HCT116 (cell line): ENCODE measurements around the gene SUPT3H. TPM values are rescaled to one million over a fixed set of nuclear protein-coding genes. Genes with fewer than 3 reads are reported as not detected.

Experiments used
- ATAC-seq: fragments of 200-7000 bp; cut with Tn5 transposase; 2 replicates; pipeline ENCODE4 v1.9.1; 2020; ENCODE audit warnings: mild to moderate bottlenecking, moderate library complexity
- BruUV-seq: library from RNA; stranded (reverse); fragments of 400-500 nt; replicated peaks from 2 replicates; lab custom pipeline; 2021; lab: Mats Ljungman, UMichigan
- CTCF ChIA-PET: fragments of 300-600 bp; sonication (Branson Sonifier 250); formaldehyde crosslinking; loops from one replicate; lab custom pipeline; 2021; ENCODE audit warnings: antibody characterized with exemption; lab: Charles Lee
- POLR2A ChIA-PET: fragments of 300-600, 350-600 bp; sonication (Branson Sonifier 250); formaldehyde crosslinking; loops from one replicate; lab custom pipeline; 2021; ENCODE audit warnings: antibody characterized with exemption; lab: Charles Lee
- RAD21 ChIA-PET, 2 experiments: fragments of 300-600 bp; sonication (Branson Sonifier 250); formaldehyde crosslinking; loops; one replicate each; lab custom pipeline; 2023; ENCODE audit warnings: low total read pairs in 2 of 2; ENCODE audit not compliant: uncharacterized antibody in 2 of 2, unreplicated experiment in 2 of 2, low non-redundant PET in 1 of 2; lab: Charles Lee
- DNase-seq: peaks from one replicate; pipeline ENCODE4 v3.0.0-alpha.2; 2010; ENCODE audit warnings: low read depth, low spot score
- H2AFZ ChIP-seq: fragments of 200-600 bp; shearing (Covaris generic), sonication (generic); 2 replicates; pipeline ENCODE4 v1.6.1; 2017; ENCODE audit warnings: low read depth, mixed run types, mixed read lengths, antibody characterized with exemption, low read length; ENCODE audit not compliant: poor library complexity, severe bottlenecking
- H3K27ac ChIP-seq: 2 replicates; pipeline ENCODE4 v1.5.1; 2012; ENCODE audit warnings: low read depth, low read length
- H3K27me3 ChIP-seq: fragments of 200-600 bp; sonication (generic); 2 replicates; pipeline ENCODE4 v1.6.1; 2016; ENCODE audit warnings: mixed run types, low read length, mixed read lengths; ENCODE audit not compliant: insufficient read depth
- H3K36me3 ChIP-seq, 2 experiments: fragments of 200-500 bp in 1 of 2; fragments of 200-600 bp in 1 of 2; sonication (Bioruptor generic) in 1 of 2; sonication (generic) in 1 of 2; 2 replicates each; pipeline versions ENCODE4 v1.5.1 to v1.6.1; 2014 to 2016; ENCODE audit warnings: low read length in 2 of 2, inconsistent platforms in 1 of 2, mixed read lengths in 1 of 2, mixed run types in 1 of 2; ENCODE audit not compliant: insufficient read depth in 2 of 2, control insufficient read depth in 1 of 2
- H3K4me1 ChIP-seq, 2 experiments: fragments of 200-600 bp in 1 of 2; sonication (generic) in 1 of 2; 2 replicates each; pipeline versions ENCODE4 v1.5.1 to v1.6.1; 2012 to 2017; ENCODE audit warnings: low read length in 2 of 2, inconsistent platforms in 1 of 2, mild to moderate bottlenecking in 1 of 2, mixed read lengths in 1 of 2, mixed run types in 1 of 2, moderate library complexity in 1 of 2; ENCODE audit not compliant: insufficient read depth in 2 of 2, control insufficient read depth in 1 of 2
- H3K4me2 ChIP-seq: fragments of 200-600 bp; sonication (generic); 2 replicates; pipeline ENCODE4 v1.6.1; 2017; ENCODE audit warnings: mixed run types, low read length, mixed read lengths
- H3K4me3 ChIP-seq, 2 experiments: fragments of 200-600 bp in 1 of 2; sonication (generic) in 1 of 2; replicated peaks in 1 of 2; 2 replicates each; pipeline ENCODE4 v1.5.1; 2011 to 2016; ENCODE audit warnings: low read length in 2 of 2, control low read depth in 1 of 2, low read depth in 1 of 2, mild to moderate bottlenecking in 1 of 2, mixed read lengths in 1 of 2, mixed run types in 1 of 2
- H3K79me2 ChIP-seq: fragments of 200-600 bp; sonication (generic); 2 replicates; pipeline ENCODE4 v1.6.1; 2017; ENCODE audit warnings: mild to moderate bottlenecking, mixed run types, low read length, moderate library complexity, mixed read lengths; ENCODE audit not compliant: insufficient read depth
- H3K9ac ChIP-seq: fragments of 200-600 bp; sonication (generic); 2 replicates; pipeline ENCODE4 v1.6.1; 2016; ENCODE audit warnings: low read length, mixed read lengths
- H3K9me2 ChIP-seq: fragments of 200-600 bp; sonication (generic), shearing (Covaris generic); 2 replicates; pipeline ENCODE4 v1.6.1; 2017; ENCODE audit warnings: mixed run types, mild to moderate bottlenecking, moderate library complexity; ENCODE audit not compliant: insufficient read depth
- H3K9me3 ChIP-seq, 2 experiments: fragments of 200-500 bp in 1 of 2; fragments of 200-600 bp in 1 of 2; sonication (Bioruptor generic) in 1 of 2; sonication (generic) in 1 of 2; 2 replicates each; pipeline ENCODE4 v1.6.1; 2014 to 2017; ENCODE audit warnings: low read length in 2 of 2, mixed read lengths in 2 of 2, inconsistent platforms in 1 of 2, low read depth in 1 of 2, mild to moderate bottlenecking in 1 of 2, mixed run types in 1 of 2, moderate library complexity in 1 of 2; ENCODE audit not compliant: control insufficient read depth in 1 of 2, insufficient read depth in 1 of 2
- H4K20me1 ChIP-seq: fragments of 200-600 bp; sonication (generic), shearing (Covaris generic); 2 replicates; pipeline ENCODE4 v1.6.1; 2017; ENCODE audit warnings: mixed run types, mild to moderate bottlenecking, moderate library complexity; ENCODE audit not compliant: insufficient read depth
- EGR1 ChIP-seq: IDR thresholded peaks from 2 replicates; pipeline ENCODE4 v1.6.1; 2012; ENCODE audit warnings: low read depth
- EZH2 ChIP-seq: fragments of 200-600 bp; sonication (generic); IDR thresholded peaks from 2 replicates; pipeline ENCODE4 v1.6.1; 2017; ENCODE audit warnings: antibody characterized with exemption, mixed run types
- EZH2phosphoT487 ChIP-seq: fragments of 200-600 bp; IDR thresholded peaks from 2 replicates; pipeline ENCODE4 v1.6.1; 2018; ENCODE audit warnings: antibody characterized with exemption, borderline replicate concordance
- JUND ChIP-seq: IDR thresholded peaks from 2 replicates; pipeline ENCODE4 v1.6.1; 2012
- POLR2AphosphoS5 ChIP-seq: IDR thresholded peaks from 2 replicates; pipeline ENCODE4 v1.6.1; 2011; ENCODE audit warnings: mild to moderate bottlenecking, low read depth, low read length, moderate library complexity
- RAD21 ChIP-seq: IDR thresholded peaks from 2 replicates; pipeline ENCODE4 v1.6.1; 2012; ENCODE audit warnings: low read depth, mild to moderate bottlenecking
- SIN3A ChIP-seq: IDR thresholded peaks from 2 replicates; pipeline ENCODE4 v1.6.1; 2012; ENCODE audit warnings: low read depth
- TCF7L2 ChIP-seq: IDR thresholded peaks from 2 replicates; pipeline ENCODE4 v1.7.0; 2011; ENCODE audit warnings: borderline replicate concordance, inconsistent platforms; ENCODE audit not compliant: insufficient read depth, insufficient read length; ENCODE audit errors: extremely low read depth
- YY1 ChIP-seq: IDR thresholded peaks from 2 replicates; pipeline ENCODE4 v1.6.1; 2011; ENCODE audit warnings: low read length, low read depth, moderate library complexity, mild to moderate bottlenecking; ENCODE audit not compliant: insufficient replicate concordance; ENCODE audit errors: extremely low read depth
- ZFX ChIP-seq: fragments of 450-650 bp; IDR thresholded peaks from 2 replicates; pipeline ENCODE4 v1.6.1; 2017
- ZNF274 ChIP-seq: fragments of 200-500 bp; sonication (Bioruptor generic); IDR thresholded peaks from 2 replicates; pipeline ENCODE4 v1.6.1; 2014; ENCODE audit warnings: mild to moderate bottlenecking, low read depth, low read length, inconsistent platforms
- intact Hi-C: fragments of 100-400 bp; cut with micrococcal nuclease; formaldehyde crosslinking; loops from 2 replicates; pipeline ENCODE4 v1.10.0; 2022
- total RNA-seq: library from RNA; stranded (reverse); gene quantifications from one replicate; pipeline ENCODE4 v1.2.1, GENCODE V29; 2021; ENCODE audit not compliant: unreplicated experiment
- TF ChIP-seq, protein P1 (sequence below): IDR thresholded peaks from 2 replicates; pipeline ENCODE4 v1.6.1; 2012

Gene SUPT3H
- total RNA-seq, 1 experiment from 2014 or later = 7.4 TPM

DNA sequence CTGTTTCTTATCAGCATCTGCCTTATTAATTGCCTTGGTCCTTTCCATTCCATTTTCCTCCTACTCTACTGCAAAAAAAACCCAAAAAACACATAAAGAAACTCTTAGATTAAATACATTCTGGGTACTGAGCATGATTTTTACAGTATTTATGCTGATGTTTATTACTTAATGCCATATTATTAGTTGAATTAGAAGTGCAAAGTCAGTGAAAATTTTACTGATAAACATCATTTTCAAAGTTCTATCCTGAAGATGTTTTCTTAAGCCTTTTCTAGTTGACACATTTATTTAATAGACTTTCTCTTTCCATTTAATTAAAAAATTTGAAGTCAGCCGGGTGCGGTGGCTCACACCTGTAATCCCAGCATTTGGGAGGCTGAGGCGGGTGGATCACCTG, 285.6 kb downstream of the SUPT3H start:
- Histone ChIP-seq H3K36me3 (no peaks in the 10 kb centered on the region), H3K9ac (no peak overlapping the region), H3K9me2 (no peaks in the 10 kb centered on the region), H3K27ac (no peak overlapping the region), H4K20me1 (no peaks in the 10 kb centered on the region), H3K4me3 (no peak overlapping the region), H3K4me2 (no peak overlapping the region), H2AFZ (no peak overlapping the region), H3K9me3 (no peaks in the 10 kb centered on the region), H3K27me3 (no peaks in the 10 kb centered on the region), H3K4me1 (no peaks in the 10 kb centered on the region), H3K79me2 (no peaks in the 10 kb centered on the region)
- RAD21 ChIA-PET = no interaction called here
- intact Hi-C loops = no loop called here
- POLR2A ChIA-PET = no interaction called here
- ATAC-seq (no peak), DNase-seq (no peak)
- CTCF ChIA-PET = no interaction called here
- TF ChIP-seq POLR2AphosphoS5 = no peak
- TF ChIP-seq, protein P1, sequence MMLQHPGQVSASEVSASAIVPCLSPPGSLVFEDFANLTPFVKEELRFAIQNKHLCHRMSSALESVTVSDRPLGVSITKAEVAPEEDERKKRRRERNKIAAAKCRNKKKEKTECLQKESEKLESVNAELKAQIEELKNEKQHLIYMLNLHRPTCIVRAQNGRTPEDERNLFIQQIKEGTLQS = no peak
- no peak for TF ChIP-seq YY1
- no peak for TF ChIP-seq ZFX
- TF ChIP-seq SIN3A = no peak
- TF ChIP-seq JUND = no peak
- TF ChIP-seq EZH2phosphoT487 = no peak
- no peak for TF ChIP-seq ZNF274
- TF ChIP-seq TCF7L2 = no peak
- TF ChIP-seq EGR1 = no peak
- TF ChIP-seq EZH2 = no peak
- TF ChIP-seq RAD21 = no peak
- no TSS peak for BruUV-seq
